MM.1S (cell line): ENCODE data around the gene EVL.

Source experiments
- EZH2 ChIP-seq: fragments of 300-600 bp; sonication (generic); optimal IDR thresholded peaks from 2 replicates; pipeline ENCODE3; 2017; ENCODE audit warnings: low read depth, mild to moderate bottlenecking, antibody characterized with exemption, low read length, mixed read lengths
- EZH2phosphoT487 ChIP-seq: fragments of 300-600 bp; sonication (generic); IDR thresholded peaks from 2 replicates; pipeline ENCODE4 v1.6.1; 2018; ENCODE audit warnings: antibody characterized with exemption, low read length
- TF ChIP-seq, protein P1 (sequence below): fragments of 300-600 bp; sonication (generic); IDR thresholded peaks from 2 replicates; pipeline ENCODE4 v1.5.1; 2016; ENCODE audit warnings: antibody characterized with exemption, low read length, mixed read lengths

DNA sequence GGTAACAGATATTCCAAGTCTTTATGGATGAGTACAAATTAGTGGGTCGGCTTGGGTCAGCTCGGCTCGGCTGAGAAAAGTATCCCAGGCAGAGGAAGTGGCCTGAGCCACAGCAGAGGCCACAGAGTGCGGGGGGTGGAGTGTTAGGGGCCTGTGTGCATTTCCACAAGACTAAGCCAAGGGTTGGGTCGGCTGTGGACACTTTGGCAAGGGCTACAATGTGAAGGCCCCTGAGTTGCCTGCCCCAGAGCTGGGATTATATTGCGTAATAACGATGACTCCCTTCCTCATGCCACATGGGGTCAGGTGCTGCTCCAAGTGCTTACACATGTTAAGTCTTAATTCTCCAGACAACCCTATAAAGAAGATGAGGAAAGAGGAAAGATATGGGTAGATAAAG, 11.4 kb downstream of the EVL start:
- TF ChIP-seq, protein P1, sequence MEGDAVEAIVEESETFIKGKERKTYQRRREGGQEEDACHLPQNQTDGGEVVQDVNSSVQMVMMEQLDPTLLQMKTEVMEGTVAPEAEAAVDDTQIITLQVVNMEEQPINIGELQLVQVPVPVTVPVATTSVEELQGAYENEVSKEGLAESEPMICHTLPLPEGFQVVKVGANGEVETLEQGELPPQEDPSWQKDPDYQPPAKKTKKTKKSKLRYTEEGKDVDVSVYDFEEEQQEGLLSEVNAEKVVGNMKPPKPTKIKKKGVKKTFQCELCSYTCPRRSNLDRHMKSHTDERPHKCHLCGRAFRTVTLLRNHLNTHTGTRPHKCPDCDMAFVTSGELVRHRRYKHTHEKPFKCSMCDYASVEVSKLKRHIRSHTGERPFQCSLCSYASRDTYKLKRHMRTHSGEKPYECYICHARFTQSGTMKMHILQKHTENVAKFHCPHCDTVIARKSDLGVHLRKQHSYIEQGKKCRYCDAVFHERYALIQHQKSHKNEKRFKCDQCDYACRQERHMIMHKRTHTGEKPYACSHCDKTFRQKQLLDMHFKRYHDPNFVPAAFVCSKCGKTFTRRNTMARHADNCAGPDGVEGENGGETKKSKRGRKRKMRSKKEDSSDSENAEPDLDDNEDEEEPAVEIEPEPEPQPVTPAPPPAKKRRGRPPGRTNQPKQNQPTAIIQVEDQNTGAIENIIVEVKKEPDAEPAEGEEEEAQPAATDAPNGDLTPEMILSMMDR = no peak
- no peak for TF ChIP-seq EZH2
- TF ChIP-seq EZH2phosphoT487 = no peak
